HCT116 (cell line): ENCODE results near the gene KLHL11. TPM values are rescaled to one million over a fixed set of nuclear protein-coding genes. Genes with fewer than 3 reads are reported as not detected.

Experiments
- ATAC-seq: fragments of 200-7000 bp; cut with Tn5 transposase; 2 replicates; pipeline ENCODE4 v1.9.1; 2020; ENCODE audit warnings: mild to moderate bottlenecking, moderate library complexity
- BruUV-seq: library from RNA; stranded (reverse); fragments of 400-500 nt; replicated peaks from 2 replicates; lab custom pipeline; 2021; lab: Mats Ljungman, UMichigan
- CTCF ChIA-PET: fragments of 300-600 bp; sonication (Branson Sonifier 250); formaldehyde crosslinking; loops from one replicate; lab custom pipeline; 2021; ENCODE audit warnings: antibody characterized with exemption; lab: Charles Lee
- POLR2A ChIA-PET: fragments of 300-600, 350-600 bp; sonication (Branson Sonifier 250); formaldehyde crosslinking; loops from one replicate; lab custom pipeline; 2021; ENCODE audit warnings: antibody characterized with exemption; lab: Charles Lee
- RAD21 ChIA-PET, 2 experiments: fragments of 300-600 bp; sonication (Branson Sonifier 250); formaldehyde crosslinking; loops; one replicate each; lab custom pipeline; 2023; ENCODE audit warnings: low total read pairs in 2 of 2; ENCODE audit not compliant: uncharacterized antibody in 2 of 2, unreplicated experiment in 2 of 2, low non-redundant PET in 1 of 2; lab: Charles Lee
- DNase-seq: peaks from one replicate; pipeline ENCODE4 v3.0.0-alpha.2; 2010; ENCODE audit warnings: low read depth, low spot score
- H2AFZ ChIP-seq: fragments of 200-600 bp; shearing (Covaris generic), sonication (generic); 2 replicates; pipeline ENCODE4 v1.6.1; 2017; ENCODE audit warnings: low read depth, mixed run types, mixed read lengths, antibody characterized with exemption, low read length; ENCODE audit not compliant: poor library complexity, severe bottlenecking
- H3K27ac ChIP-seq: 2 replicates; pipeline ENCODE4 v1.5.1; 2012; ENCODE audit warnings: low read depth, low read length
- H3K27me3 ChIP-seq: fragments of 200-600 bp; sonication (generic); 2 replicates; pipeline ENCODE4 v1.6.1; 2016; ENCODE audit warnings: mixed run types, low read length, mixed read lengths; ENCODE audit not compliant: insufficient read depth
- H3K36me3 ChIP-seq, 2 experiments: fragments of 200-500 bp in 1 of 2; fragments of 200-600 bp in 1 of 2; sonication (Bioruptor generic) in 1 of 2; sonication (generic) in 1 of 2; 2 replicates each; pipeline versions ENCODE4 v1.5.1 to v1.6.1; 2014 to 2016; ENCODE audit warnings: low read length in 2 of 2, inconsistent platforms in 1 of 2, mixed read lengths in 1 of 2, mixed run types in 1 of 2; ENCODE audit not compliant: insufficient read depth in 2 of 2, control insufficient read depth in 1 of 2
- H3K4me1 ChIP-seq, 2 experiments: fragments of 200-600 bp in 1 of 2; sonication (generic) in 1 of 2; 2 replicates each; pipeline versions ENCODE4 v1.5.1 to v1.6.1; 2012 to 2017; ENCODE audit warnings: low read length in 2 of 2, inconsistent platforms in 1 of 2, mild to moderate bottlenecking in 1 of 2, mixed read lengths in 1 of 2, mixed run types in 1 of 2, moderate library complexity in 1 of 2; ENCODE audit not compliant: insufficient read depth in 2 of 2, control insufficient read depth in 1 of 2
- H3K4me2 ChIP-seq: fragments of 200-600 bp; sonication (generic); 2 replicates; pipeline ENCODE4 v1.6.1; 2017; ENCODE audit warnings: mixed run types, low read length, mixed read lengths
- H3K4me3 ChIP-seq, 2 experiments: fragments of 200-600 bp in 1 of 2; sonication (generic) in 1 of 2; replicated peaks in 1 of 2; 2 replicates each; pipeline ENCODE4 v1.5.1; 2011 to 2016; ENCODE audit warnings: low read length in 2 of 2, control low read depth in 1 of 2, low read depth in 1 of 2, mild to moderate bottlenecking in 1 of 2, mixed read lengths in 1 of 2, mixed run types in 1 of 2
- H3K79me2 ChIP-seq: fragments of 200-600 bp; sonication (generic); 2 replicates; pipeline ENCODE4 v1.6.1; 2017; ENCODE audit warnings: mild to moderate bottlenecking, mixed run types, low read length, moderate library complexity, mixed read lengths; ENCODE audit not compliant: insufficient read depth
- H3K9ac ChIP-seq: fragments of 200-600 bp; sonication (generic); 2 replicates; pipeline ENCODE4 v1.6.1; 2016; ENCODE audit warnings: low read length, mixed read lengths
- H3K9me2 ChIP-seq: fragments of 200-600 bp; sonication (generic), shearing (Covaris generic); 2 replicates; pipeline ENCODE4 v1.6.1; 2017; ENCODE audit warnings: mixed run types, mild to moderate bottlenecking, moderate library complexity; ENCODE audit not compliant: insufficient read depth
- H3K9me3 ChIP-seq, 2 experiments: fragments of 200-500 bp in 1 of 2; fragments of 200-600 bp in 1 of 2; sonication (Bioruptor generic) in 1 of 2; sonication (generic) in 1 of 2; 2 replicates each; pipeline ENCODE4 v1.6.1; 2014 to 2017; ENCODE audit warnings: low read length in 2 of 2, mixed read lengths in 2 of 2, inconsistent platforms in 1 of 2, low read depth in 1 of 2, mild to moderate bottlenecking in 1 of 2, mixed run types in 1 of 2, moderate library complexity in 1 of 2; ENCODE audit not compliant: control insufficient read depth in 1 of 2, insufficient read depth in 1 of 2
- H4K20me1 ChIP-seq: fragments of 200-600 bp; sonication (generic), shearing (Covaris generic); 2 replicates; pipeline ENCODE4 v1.6.1; 2017; ENCODE audit warnings: mixed run types, mild to moderate bottlenecking, moderate library complexity; ENCODE audit not compliant: insufficient read depth
- ATF3 ChIP-seq: IDR thresholded peaks from 2 replicates; pipeline ENCODE4 v1.6.1; 2012
- EGR1 ChIP-seq: IDR thresholded peaks from 2 replicates; pipeline ENCODE4 v1.6.1; 2012; ENCODE audit warnings: low read depth
- ELF1 ChIP-seq: IDR thresholded peaks from 2 replicates; pipeline ENCODE4 v1.6.1; 2012; ENCODE audit warnings: low read depth, borderline replicate concordance
- EZH2 ChIP-seq: fragments of 200-600 bp; sonication (generic); IDR thresholded peaks from 2 replicates; pipeline ENCODE4 v1.6.1; 2017; ENCODE audit warnings: antibody characterized with exemption, mixed run types
- JUND ChIP-seq: IDR thresholded peaks from 2 replicates; pipeline ENCODE4 v1.6.1; 2012
- MAX ChIP-seq: IDR thresholded peaks from 2 replicates; pipeline ENCODE4 v1.6.1; 2012
- SP1 ChIP-seq: IDR thresholded peaks from 2 replicates; pipeline ENCODE4 v1.6.1; 2012; ENCODE audit warnings: low read depth
- SRF ChIP-seq: IDR thresholded peaks from 2 replicates; pipeline ENCODE4 v1.6.1; 2012; ENCODE audit warnings: low read depth
- TCF7L2 ChIP-seq: IDR thresholded peaks from 2 replicates; pipeline ENCODE4 v1.7.0; 2011; ENCODE audit warnings: borderline replicate concordance, inconsistent platforms; ENCODE audit not compliant: insufficient read depth, insufficient read length; ENCODE audit errors: extremely low read depth
- YY1 ChIP-seq: IDR thresholded peaks from 2 replicates; pipeline ENCODE4 v1.6.1; 2011; ENCODE audit warnings: low read length, low read depth, moderate library complexity, mild to moderate bottlenecking; ENCODE audit not compliant: insufficient replicate concordance; ENCODE audit errors: extremely low read depth
- ZBTB33 ChIP-seq: IDR thresholded peaks from 2 replicates; pipeline ENCODE4 v1.6.1; 2011; ENCODE audit warnings: mild to moderate bottlenecking, low read length, moderate library complexity; ENCODE audit not compliant: insufficient replicate concordance; ENCODE audit errors: extremely low read depth
- intact Hi-C: fragments of 100-400 bp; cut with micrococcal nuclease; formaldehyde crosslinking; loops from 2 replicates; pipeline ENCODE4 v1.10.0; 2022
- total RNA-seq: library from RNA; stranded (reverse); gene quantifications from one replicate; pipeline ENCODE4 v1.2.1, GENCODE V29; 2021; ENCODE audit not compliant: unreplicated experiment

KLHL11 gene
- total RNA-seq, 1 experiment from 2014 or later, result 22.4 TPM

- peaks cover 22 to 25% of the 10 kb centered on the region in 2 experiments for H3K36me3 ChIP-seq
- H3K27me3 ChIP-seq, result no peaks in the 10 kb centered on the region
- H3K9me2 ChIP-seq, result no peaks in the 10 kb centered on the region
- no peak for TF ChIP-seq ZBTB33
- no peak for TF ChIP-seq SP1
- no peak for TF ChIP-seq EZH2
- no peak for TF ChIP-seq ATF3
- TF ChIP-seq MAX, result no peak
- TF ChIP-seq JUND, result no peak
- no peak for TF ChIP-seq EGR1
- no peak for TF ChIP-seq YY1
- no peak for TF ChIP-seq ELF1
- TF ChIP-seq TCF7L2, result no peak
- TF ChIP-seq SRF, result no peak
- TF ChIP-seq, all 23 proteins: peak for 0
- no peaks in the 10 kb centered on the region for H3K4me1 ChIP-seq
- CTCF ChIA-PET, result no interaction called here
- H3K9ac ChIP-seq, result no peak overlapping the region
- intact Hi-C loops, result no loop called here
- no peaks in the 10 kb centered on the region for H3K9me3 ChIP-seq
- H3K4me3 ChIP-seq, result no peak overlapping the region
- RAD21 ChIA-PET, result no interaction called here
- DNase-seq (no peak), ATAC-seq (no peak)
- POLR2A ChIA-PET, result no interaction called here
- no peak overlapping the region for H3K4me2 ChIP-seq
- no peak overlapping the region for H2AFZ ChIP-seq
- no peaks in the 10 kb centered on the region for H3K79me2 ChIP-seq
- no peak overlapping the region for H3K27ac ChIP-seq
- BruUV-seq, result no TSS peak
- no peaks in the 10 kb centered on the region for H4K20me1 ChIP-seq
These were observed 39.9 kb downstream of the KLHL11 start for GRCh38 chr17:41825175-41825845.
